Measurements from ENCODE around the gene TVP23B.
"Not testable (repeated sequence)": the region's sequence is repeated elsewhere in the genome, so short reads cannot be mapped to it uniquely, and the experiment has no call there.

DNA sequence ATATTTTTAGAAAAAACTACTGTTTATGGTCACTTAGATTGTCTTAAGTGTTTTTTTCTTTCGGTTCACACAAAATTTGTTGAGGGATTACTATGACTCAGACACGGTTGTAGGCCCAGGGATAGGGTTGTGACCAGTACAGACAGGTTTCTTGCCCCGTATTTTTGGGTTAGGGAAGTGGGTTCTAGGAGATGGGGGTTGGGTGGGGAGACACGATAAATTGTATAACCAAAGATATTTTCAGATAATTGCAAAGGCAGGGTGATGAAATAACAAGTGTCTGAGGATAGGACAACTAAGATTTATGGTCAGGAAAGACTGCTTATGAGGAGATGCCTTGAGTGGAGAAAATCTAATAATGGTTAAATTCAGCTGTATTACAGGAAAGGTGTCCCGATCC is 822 bp downstream of the TVP23B start:
- not testable (repeated sequence) for TF ChIP-seq POLR2A (IDR thresholded peaks at IDR 0.05; ENCODE audit: low read length); GATA1 (IDR thresholded peaks at IDR 0.05; ENCODE audit: low read depth, low read length)

Measured in erythroblast (primary cell).